Thyroid gland (tissue), 4 donors: ENCODE measurements around the gene VTA1. TPM values are rescaled to one million over a fixed set of nuclear protein-coding genes. Genes with fewer than 3 reads are reported as not detected.
A peak's percentile ranks its signal among the peaks of the same experiment; 100 is the strongest.
"Not testable (repeated sequence)": the region's sequence is repeated elsewhere in the genome, so short reads cannot be mapped to it uniquely, and the experiment has no call there.

Experiments
- DNase-seq, 2 donors: peaks; one replicate each; pipeline ENCODE4 v3.0.0-alpha.2; 2019
- H3K27ac ChIP-seq, 3 donors: fragments of 200-600 bp; sonication (generic); 1 replicate in 2 of 3; 2 replicates in 1 of 3; pipeline ENCODE4 v1.5.1; 2016 to 2019; ENCODE audit warnings: mild to moderate bottlenecking in 1 of 3, moderate library complexity in 1 of 3
- H3K27me3 ChIP-seq: fragments of 200-600 bp; sonication (generic); one replicate; pipeline ENCODE4 v1.5.1; 2019
- H3K36me3 ChIP-seq, 2 donors: fragments of 200-600 bp; sonication (generic); one replicate each; pipeline ENCODE4 v1.5.1; 2016 to 2019
- H3K4me1 ChIP-seq, 2 donors: fragments of 200-600 bp; sonication (generic); one replicate each; pipeline ENCODE4 v1.5.1; 2017 to 2019
- H3K4me3 ChIP-seq, 3 donors: fragments of 200-600 bp; sonication (generic); replicated peaks in 1 of 3; 1 replicate in 2 of 3; 2 replicates in 1 of 3; pipeline ENCODE4 v1.5.1; 2016; ENCODE audit warnings: mild to moderate bottlenecking in 1 of 3
- H3K9me3 ChIP-seq: fragments of 200-600 bp; sonication (generic); one replicate; pipeline ENCODE4 v1.5.1; 2017
- POLR2A ChIP-seq, 2 donors: fragments of 450-650 bp; IDR thresholded peaks; one replicate each; pipeline ENCODE4 v1.6.1; 2017; ENCODE audit warnings: antibody characterized with exemption in 2 of 2, mild to moderate bottlenecking in 2 of 2, moderate library complexity in 1 of 2
- whole genome bisulfite sequencing, 2 donors: methylation state at CpG; one replicate each; pipeline ENCODE4 v1.1.5; 2017; 5-methylcytosine and 5-hydroxymethylcytosine counted together
- intact Hi-C: fragments of 100-400 bp; cut with DNase I; formaldehyde crosslinking; loops from one replicate; pipeline ENCODE4 v1.15.1; 2023
- total RNA-seq, 4 donors: library from RNA; depleted of rRNA; stranded (reverse); fragments of >200 nt; gene quantifications; one replicate each; pipeline ENCODE4 v1.2.3, GENCODE V29; 2016
- TF ChIP-seq, protein P1 (sequence below), 6 experiments: fragments of 200-600 bp in 3 of 6; fragments of 450-650 bp in 3 of 6; sonication (generic) in 3 of 6; IDR thresholded peaks; one replicate each; pipeline ENCODE4 v1.5.1; 2016 to 2019; ENCODE audit warnings: antibody characterized with exemption in 6 of 6, mild to moderate bottlenecking in 2 of 6, inconsistent platforms in 1 of 6, moderate library complexity in 1 of 6

VTA1 gene
- total RNA-seq, 4 donors from 2014 or later: 33.6 to 54.5 (median 47.0) TPM

- TF ChIP-seq, protein P1, sequence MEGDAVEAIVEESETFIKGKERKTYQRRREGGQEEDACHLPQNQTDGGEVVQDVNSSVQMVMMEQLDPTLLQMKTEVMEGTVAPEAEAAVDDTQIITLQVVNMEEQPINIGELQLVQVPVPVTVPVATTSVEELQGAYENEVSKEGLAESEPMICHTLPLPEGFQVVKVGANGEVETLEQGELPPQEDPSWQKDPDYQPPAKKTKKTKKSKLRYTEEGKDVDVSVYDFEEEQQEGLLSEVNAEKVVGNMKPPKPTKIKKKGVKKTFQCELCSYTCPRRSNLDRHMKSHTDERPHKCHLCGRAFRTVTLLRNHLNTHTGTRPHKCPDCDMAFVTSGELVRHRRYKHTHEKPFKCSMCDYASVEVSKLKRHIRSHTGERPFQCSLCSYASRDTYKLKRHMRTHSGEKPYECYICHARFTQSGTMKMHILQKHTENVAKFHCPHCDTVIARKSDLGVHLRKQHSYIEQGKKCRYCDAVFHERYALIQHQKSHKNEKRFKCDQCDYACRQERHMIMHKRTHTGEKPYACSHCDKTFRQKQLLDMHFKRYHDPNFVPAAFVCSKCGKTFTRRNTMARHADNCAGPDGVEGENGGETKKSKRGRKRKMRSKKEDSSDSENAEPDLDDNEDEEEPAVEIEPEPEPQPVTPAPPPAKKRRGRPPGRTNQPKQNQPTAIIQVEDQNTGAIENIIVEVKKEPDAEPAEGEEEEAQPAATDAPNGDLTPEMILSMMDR (IDR thresholded peaks at IDR 0.05): no peak
- no peak for TF ChIP-seq POLR2A (IDR thresholded peaks at IDR 0.05)
- no peak for DNase-seq
- H3K4me3 ChIP-seq: no peak overlapping the region
- H3K27ac ChIP-seq: no peak overlapping the region
- H3K4me1 ChIP-seq: peaks cover 7 to 10% of the 10 kb centered on the region in 2 donors
- intact Hi-C loops: no loop called here
- H3K27me3 ChIP-seq: no peaks in the 10 kb centered on the region
- H3K36me3 ChIP-seq: no peaks in the 10 kb centered on the region
- no peaks in the 10 kb centered on the region for H3K9me3 ChIP-seq
These were observed 5.7 kb downstream of the VTA1 start for GRCh38 chr6:142152746-142153145.

DNA sequence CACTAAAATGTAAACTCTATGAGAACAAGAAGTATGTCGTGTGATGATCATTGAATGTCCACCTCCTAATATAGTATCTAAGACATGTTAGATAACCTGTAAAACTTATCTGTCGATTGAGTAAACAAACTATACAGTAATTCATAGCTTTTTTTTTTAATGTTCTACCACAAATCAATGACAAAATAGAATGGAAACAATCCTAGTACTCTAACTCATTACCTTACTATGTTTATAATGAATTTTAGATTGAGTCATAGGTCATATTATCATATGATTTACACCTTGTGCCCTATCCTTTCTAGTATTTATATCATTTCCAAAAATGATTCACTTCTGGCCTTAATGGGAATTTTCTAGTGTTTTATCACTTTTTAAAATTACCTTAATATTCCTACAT is 6.1 kb downstream of the VTA1 start:
- Histone ChIP-seq H3K4me3 (no peak overlapping the region), H3K27ac (no peak overlapping the region), H3K36me3 (no peaks in the 10 kb centered on the region), H3K9me3 (no peaks in the 10 kb centered on the region), H3K27me3 (no peaks in the 10 kb centered on the region), H3K4me1 (peaks cover 2 to 6% of the 10 kb centered on the region in 2 donors)
- 47 to 85% methylated on average over 2 of the region's 2 CpGs for WGBS, 2 donors
- no peak for TF ChIP-seq POLR2A (IDR thresholded peaks at IDR 0.05)
- TF ChIP-seq, protein P1 (IDR thresholded peaks at IDR 0.05): no peak
- no peak for DNase-seq
- intact Hi-C loops: no loop called here

DNA sequence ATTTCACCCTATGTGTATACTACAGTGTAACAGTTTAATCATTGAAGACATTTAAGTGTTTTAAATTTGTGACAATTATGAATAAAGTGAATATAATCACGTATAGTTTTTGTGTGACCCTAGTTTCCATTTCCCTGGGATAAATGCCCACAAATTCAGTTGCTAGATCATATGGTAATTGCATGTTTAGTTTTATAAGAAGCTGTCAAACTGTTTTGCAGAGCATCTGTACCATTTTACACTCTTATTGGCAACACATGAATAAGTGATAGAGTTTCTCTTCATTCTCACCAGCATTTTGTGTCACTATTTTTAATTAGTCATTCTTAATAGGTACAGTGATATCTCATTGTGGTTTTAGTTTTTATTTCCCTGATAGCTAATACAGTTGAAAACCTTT is 7.3 kb downstream of the VTA1 start:
- no peaks in the 10 kb centered on the region for H3K4me1 ChIP-seq
- intact Hi-C loops: no loop called here

DNA sequence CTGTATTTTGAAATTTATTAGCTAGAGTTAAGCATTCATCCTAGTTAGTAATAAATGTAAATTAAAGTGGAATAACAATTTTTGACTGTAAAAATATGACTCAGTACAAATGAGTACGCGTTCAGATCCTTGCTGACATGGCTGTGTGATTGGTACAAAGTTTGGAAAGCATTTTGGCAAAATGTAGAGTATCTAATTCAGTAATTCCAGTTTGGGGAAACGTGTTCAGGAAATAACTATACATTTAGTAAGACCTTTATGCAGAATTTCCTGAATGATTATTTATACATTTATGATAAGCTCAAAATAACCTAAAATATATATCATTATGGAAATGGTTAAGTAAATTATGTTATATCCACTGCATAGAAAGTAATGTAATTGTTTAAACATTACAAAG is 8.0 kb downstream of the VTA1 start:
- WGBS, 2 donors: 64 to 94% methylated on average over 3 of the region's 3 CpGs
- Histone ChIP-seq H3K36me3 (no peaks in the 10 kb centered on the region), H3K9me3 (no peaks in the 10 kb centered on the region), H3K4me3 (no peak overlapping the region), H3K27ac (no peak overlapping the region), H3K4me1 (no peaks in the 10 kb centered on the region), H3K27me3 (no peaks in the 10 kb centered on the region)
- intact Hi-C loops: no loop called here
- TF ChIP-seq, protein P1 (IDR thresholded peaks at IDR 0.05): no peak
- TF ChIP-seq POLR2A (IDR thresholded peaks at IDR 0.05): no peak
- no peak for DNase-seq

More for the DNA sequence above, 7.3 kb downstream of the VTA1 start:
- WGBS, 2 donors: 86 to 91% methylated on average over 1 of the region's 1 CpG
- Histone ChIP-seq H3K9me3 (no peaks in the 10 kb centered on the region), H3K4me3 (no peak overlapping the region), H3K36me3 (no peaks in the 10 kb centered on the region), H3K27me3 (no peaks in the 10 kb centered on the region), H3K27ac (no peak overlapping the region)
- TF ChIP-seq, protein P1 (IDR thresholded peaks at IDR 0.05): no peak
- no peak for TF ChIP-seq POLR2A (IDR thresholded peaks at IDR 0.05)
- DNase-seq: no peak

GRCh38 chr6:142155895-142156757 is 9.1 kb downstream of the VTA1 start:
- no peak for DNase-seq
- Histone ChIP-seq H3K36me3 (no peaks in the 10 kb centered on the region), H3K9me3 (no peaks in the 10 kb centered on the region), H3K4me3 (no peak overlapping the region), H3K27me3 (no peaks in the 10 kb centered on the region), H3K4me1 (peaks cover 0 to 5% of the 10 kb centered on the region in 2 donors), H3K27ac (no peak overlapping the region)
- TF ChIP-seq, protein P1 (IDR thresholded peaks at IDR 0.05): peak in 3 of 6 experiments; percentile 9 to 34 (median 26)
- TF ChIP-seq POLR2A (IDR thresholded peaks at IDR 0.05): no peak
- intact Hi-C loops: no loop called here
- WGBS, 2 donors: 61 to 74% methylated on average over 5 of the region's 5 CpGs

DNA sequence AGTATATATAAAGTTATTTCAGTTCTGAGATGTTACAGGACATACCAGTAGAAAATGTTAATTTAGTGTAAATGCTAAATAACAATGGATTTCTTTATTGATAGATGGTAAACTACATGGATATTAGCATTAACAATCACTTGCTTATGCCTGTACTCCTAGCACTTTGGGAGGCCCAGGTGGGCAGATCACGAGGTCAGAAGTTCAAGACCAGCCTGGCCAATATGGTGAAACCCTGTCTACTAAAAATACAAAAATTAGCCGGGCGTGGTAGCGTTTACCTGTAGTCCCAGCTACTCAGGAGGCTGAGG is 9.7 kb downstream of the VTA1 start:
- H3K9me3 ChIP-seq, intact Hi-C loops, H3K27me3 ChIP-seq, H3K27ac ChIP-seq, H3K4me3 ChIP-seq, H3K36me3 ChIP-seq, DNase-seq, H3K4me1 ChIP-seq: not testable (repeated sequence)
- WGBS, 2 donors: 84 to 92% methylated on average over 4 of the region's 4 CpGs
